ENCODE results near the gene MCTP2. TPM values are rescaled to one million over a fixed set of nuclear protein-coding genes. Genes with fewer than 3 reads are reported as not detected.

The MCTP2 gene
- total and polyA plus RNA-seq, 7 donors: 1.5 to 12.2 (median 4.4) TPM

DNA sequence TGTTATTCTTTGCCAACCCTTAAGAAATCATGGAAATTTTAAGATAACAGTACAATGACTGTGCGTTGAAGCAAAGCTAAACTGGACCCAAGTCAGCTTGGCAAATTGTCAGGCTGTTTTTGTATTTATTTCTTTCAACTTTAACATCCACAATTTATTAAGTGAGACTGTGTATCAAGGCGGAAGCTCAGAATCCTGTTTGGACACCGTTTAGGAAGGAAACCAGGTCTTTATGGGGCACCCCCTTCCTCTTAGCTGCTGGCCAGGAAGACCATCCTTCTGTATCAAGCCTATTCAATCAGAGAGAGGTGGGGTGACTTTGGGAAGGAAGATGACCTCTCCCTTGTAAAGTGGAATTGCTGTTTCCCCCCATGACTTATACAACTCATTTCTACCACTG is 166.0 kb downstream of the MCTP2 start:
- no peak overlapping the region for H3K4me3 ChIP-seq
- TF ChIP-seq, protein P1, sequence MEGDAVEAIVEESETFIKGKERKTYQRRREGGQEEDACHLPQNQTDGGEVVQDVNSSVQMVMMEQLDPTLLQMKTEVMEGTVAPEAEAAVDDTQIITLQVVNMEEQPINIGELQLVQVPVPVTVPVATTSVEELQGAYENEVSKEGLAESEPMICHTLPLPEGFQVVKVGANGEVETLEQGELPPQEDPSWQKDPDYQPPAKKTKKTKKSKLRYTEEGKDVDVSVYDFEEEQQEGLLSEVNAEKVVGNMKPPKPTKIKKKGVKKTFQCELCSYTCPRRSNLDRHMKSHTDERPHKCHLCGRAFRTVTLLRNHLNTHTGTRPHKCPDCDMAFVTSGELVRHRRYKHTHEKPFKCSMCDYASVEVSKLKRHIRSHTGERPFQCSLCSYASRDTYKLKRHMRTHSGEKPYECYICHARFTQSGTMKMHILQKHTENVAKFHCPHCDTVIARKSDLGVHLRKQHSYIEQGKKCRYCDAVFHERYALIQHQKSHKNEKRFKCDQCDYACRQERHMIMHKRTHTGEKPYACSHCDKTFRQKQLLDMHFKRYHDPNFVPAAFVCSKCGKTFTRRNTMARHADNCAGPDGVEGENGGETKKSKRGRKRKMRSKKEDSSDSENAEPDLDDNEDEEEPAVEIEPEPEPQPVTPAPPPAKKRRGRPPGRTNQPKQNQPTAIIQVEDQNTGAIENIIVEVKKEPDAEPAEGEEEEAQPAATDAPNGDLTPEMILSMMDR (IDR thresholded peaks at IDR 0.05): no peak
- TF ChIP-seq POLR2AphosphoS5 (IDR thresholded peaks at IDR 0.05): no peak
- no peaks in the 10 kb centered on the region for H3K4me1 ChIP-seq
- intact Hi-C loops (cut with DNase I): no loop called here
- H3K27ac ChIP-seq: no peak overlapping the region
- WGBS, 2 donors: 77 to 82% methylated on average over 3 of the region's 3 CpGs
- no peaks in the 10 kb centered on the region for H3K36me3 ChIP-seq
- no peak for DNase-seq
- H3K27me3 ChIP-seq: no peaks in the 10 kb centered on the region
- H3K9me3 ChIP-seq: no peaks in the 10 kb centered on the region

DNA sequence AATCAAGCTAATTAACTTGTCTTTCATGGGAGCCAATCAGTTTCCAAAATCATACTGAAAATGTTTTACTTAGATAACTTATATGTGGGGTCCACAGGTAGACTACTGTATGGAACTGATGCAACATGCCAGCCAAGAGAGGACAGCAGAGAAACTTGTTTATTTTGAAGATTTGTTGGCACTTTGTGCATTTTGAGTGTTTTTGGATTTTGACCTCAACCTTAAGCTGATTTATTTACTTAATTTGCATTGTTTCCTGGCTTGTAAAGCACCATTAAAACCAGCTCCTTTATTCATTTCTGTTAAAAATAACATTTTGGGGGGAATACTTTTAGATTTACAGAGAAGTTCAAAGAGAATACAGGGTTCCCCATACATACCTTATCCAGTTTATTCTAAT is 166.6 kb downstream of the MCTP2 start:
- TF ChIP-seq, protein P1 (IDR thresholded peaks at IDR 0.05): no peak
- no peak for TF ChIP-seq EP300 (IDR thresholded peaks at IDR 0.05)
- TF ChIP-seq POLR2AphosphoS5 (IDR thresholded peaks at IDR 0.05): no peak
- TF ChIP-seq POLR2A (IDR thresholded peaks at IDR 0.05): no peak
- intact Hi-C loops (cut with DNase I): no loop called here

DNA sequence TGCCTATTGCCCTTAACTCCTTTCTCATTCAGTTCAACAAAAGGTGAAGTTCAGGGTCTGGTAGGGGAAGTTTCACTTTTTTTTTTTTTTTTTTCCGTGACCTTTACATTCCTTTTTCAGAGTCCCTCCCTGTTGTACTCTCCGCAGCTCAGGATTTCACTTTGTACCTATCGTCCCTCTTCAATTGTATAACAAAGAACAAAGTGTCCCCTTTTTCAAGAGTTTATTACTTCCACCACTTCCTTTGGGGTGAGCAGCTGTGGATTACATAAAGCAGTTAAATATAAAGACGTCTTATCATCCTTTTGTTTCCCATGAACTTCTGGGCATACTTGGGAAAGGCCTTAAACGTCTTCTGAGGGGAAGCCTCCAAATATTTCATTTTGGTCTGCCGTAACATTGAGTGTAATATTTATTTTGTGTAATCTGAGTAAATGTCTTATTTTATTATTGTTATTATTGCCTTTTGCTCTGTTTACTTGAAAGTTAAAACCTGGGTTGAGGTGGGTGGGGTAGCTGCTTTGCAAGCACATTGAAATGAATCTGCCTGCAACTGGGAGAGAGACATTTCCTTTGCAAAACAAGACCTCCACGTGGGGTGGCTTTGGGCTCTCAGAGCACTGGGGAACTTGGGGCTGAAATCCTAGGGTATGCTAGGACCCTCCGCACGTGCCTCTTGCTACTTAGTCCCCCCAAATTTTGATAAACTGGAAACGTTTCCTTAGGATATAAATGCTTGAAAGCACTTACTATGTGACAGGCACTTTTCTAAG is 169.4 kb downstream of the MCTP2 start:
- H3K9me3 ChIP-seq: no peaks in the 10 kb centered on the region
- no peaks in the 10 kb centered on the region for H3K27me3 ChIP-seq
- no peaks in the 10 kb centered on the region for H3K36me3 ChIP-seq
- intact Hi-C loops (cut with DNase I): no loop called here
- WGBS, 2 donors: 34 to 67% methylated on average over 10 of the region's 10 CpGs
- no peaks in the 10 kb centered on the region for H3K4me1 ChIP-seq
- TF ChIP-seq EP300 (IDR thresholded peaks at IDR 0.05): no peak
- no peak for TF ChIP-seq POLR2A (IDR thresholded peaks at IDR 0.05)
- TF ChIP-seq POLR2AphosphoS5 (IDR thresholded peaks at IDR 0.05): no peak
- TF ChIP-seq, protein P1 (IDR thresholded peaks at IDR 0.05): no peak
- no peak overlapping the region for H3K4me3 ChIP-seq
- no peak for DNase-seq
- no peak overlapping the region for H3K27ac ChIP-seq

More for the DNA sequence above, 166.6 kb downstream of the MCTP2 start:
- H3K4me1 ChIP-seq: no peaks in the 10 kb centered on the region
- H3K9me3 ChIP-seq: no peaks in the 10 kb centered on the region
- no peak for DNase-seq
- H3K27me3 ChIP-seq: no peaks in the 10 kb centered on the region
- no peaks in the 10 kb centered on the region for H3K36me3 ChIP-seq
- no peak overlapping the region for H3K27ac ChIP-seq
- H3K4me3 ChIP-seq: no peak overlapping the region

DNA sequence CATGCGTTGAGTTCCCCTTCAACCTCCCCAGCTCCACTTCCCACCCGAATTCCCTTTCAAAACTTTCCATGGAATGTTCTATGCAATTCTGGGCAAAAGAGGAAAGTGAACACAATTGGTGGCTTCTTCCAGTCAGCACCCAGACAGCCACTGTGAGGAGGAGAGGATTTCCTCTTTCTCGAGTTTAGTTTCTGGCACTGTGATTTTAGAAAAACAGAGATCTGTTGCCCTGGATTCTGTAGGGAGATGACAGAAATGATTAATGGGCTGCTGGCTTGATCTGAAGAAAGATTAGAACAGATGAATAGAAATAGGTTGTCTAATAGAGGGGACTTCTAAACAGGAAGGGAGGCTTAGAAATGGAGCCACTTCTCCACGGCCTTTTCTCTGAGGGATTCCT is 172.0 kb downstream of the MCTP2 start:
- Histone ChIP-seq H3K4me3 (no peak overlapping the region), H3K9me3 (no peaks in the 10 kb centered on the region), H3K36me3 (no peaks in the 10 kb centered on the region), H3K27me3 (no peaks in the 10 kb centered on the region), H3K27ac (no peak overlapping the region), H3K4me1 (no peaks in the 10 kb centered on the region)
- DNase-seq: no peak
- TF ChIP-seq, protein P1 (IDR thresholded peaks at IDR 0.05): no peak
- TF ChIP-seq EP300 (IDR thresholded peaks at IDR 0.05) (no peak), POLR2A (IDR thresholded peaks at IDR 0.05) (no peak), POLR2AphosphoS5 (IDR thresholded peaks at IDR 0.05) (no peak)
- intact Hi-C loops (cut with DNase I): no loop called here
- 56 to 86% methylated on average over 4 of the region's 4 CpGs for WGBS, 2 donors
